Activated CD8-positive, alpha-beta T cell treated with anti-CD3 and anti-CD28 coated beads for 36 hours (primary cell): ENCODE results near the gene PKHD1. TPM values are rescaled to one million over a fixed set of nuclear protein-coding genes. Genes with fewer than 3 reads are reported as not detected.

Experiments
- ATAC-seq: fragments of 200-7000 bp; cut with Tn5 transposase; one replicate; pipeline ENCODE4 v1.10.0; 2021; ENCODE audit warnings: mild to moderate bottlenecking, moderate library complexity
- CTCF ChIA-PET: fragments of 350-600 bp; sonication (Branson Sonifier 250); formaldehyde crosslinking; loops from one replicate; lab custom pipeline; 2021; ENCODE audit warnings: antibody characterized with exemption; lab: Charles Lee
- POLR2A ChIA-PET: fragments of 350-600 bp; sonication (Branson Sonifier 250); formaldehyde crosslinking; loops from one replicate; lab custom pipeline; 2021; ENCODE audit warnings: antibody characterized with exemption; lab: Charles Lee
- DNase-seq: peaks from one replicate; pipeline ENCODE4 v3.0.0-alpha.2; 2020
- H3K27ac Mint-ChIP-seq: one replicate; pipeline ENCODE4 v1.8.0; 2021; ENCODE audit warnings: mild to moderate bottlenecking, mixed read lengths
- H3K27me3 Mint-ChIP-seq: one replicate; pipeline ENCODE4 v1.8.0; 2021; ENCODE audit warnings: mixed read lengths
- H3K36me3 Mint-ChIP-seq: one replicate; pipeline ENCODE4 v1.8.0; 2021; ENCODE audit warnings: low read depth, mixed read lengths
- H3K4me1 Mint-ChIP-seq: one replicate; pipeline ENCODE4 v1.8.0; 2021; ENCODE audit warnings: low read depth, mixed read lengths
- H3K4me3 Mint-ChIP-seq: one replicate; pipeline ENCODE4 v1.8.0; 2021; ENCODE audit warnings: mild to moderate bottlenecking, moderate library complexity, mixed read lengths
- H3K9me3 Mint-ChIP-seq: one replicate; pipeline ENCODE4 v1.8.0; 2021; ENCODE audit warnings: mixed read lengths
- intact Hi-C: fragments of 100-400 bp; cut with micrococcal nuclease; formaldehyde crosslinking; loops from one replicate; pipeline ENCODE4 v1.10.0; 2022
- total RNA-seq, 2 experiments: library from RNA; stranded (reverse); gene quantifications; one replicate each; pipeline ENCODE4 v1.2.3, GENCODE V29; 2021
- TF ChIP-seq, protein P1 (sequence below): fragments of 200-600 bp; IDR thresholded peaks from one replicate; pipeline ENCODE4 v1.8.0; 2022; ENCODE audit warnings: antibody characterized with exemption, mild to moderate bottlenecking

Gene PKHD1
- total RNA-seq, 2 experiments from 2014 or later, result not detected

DNA sequence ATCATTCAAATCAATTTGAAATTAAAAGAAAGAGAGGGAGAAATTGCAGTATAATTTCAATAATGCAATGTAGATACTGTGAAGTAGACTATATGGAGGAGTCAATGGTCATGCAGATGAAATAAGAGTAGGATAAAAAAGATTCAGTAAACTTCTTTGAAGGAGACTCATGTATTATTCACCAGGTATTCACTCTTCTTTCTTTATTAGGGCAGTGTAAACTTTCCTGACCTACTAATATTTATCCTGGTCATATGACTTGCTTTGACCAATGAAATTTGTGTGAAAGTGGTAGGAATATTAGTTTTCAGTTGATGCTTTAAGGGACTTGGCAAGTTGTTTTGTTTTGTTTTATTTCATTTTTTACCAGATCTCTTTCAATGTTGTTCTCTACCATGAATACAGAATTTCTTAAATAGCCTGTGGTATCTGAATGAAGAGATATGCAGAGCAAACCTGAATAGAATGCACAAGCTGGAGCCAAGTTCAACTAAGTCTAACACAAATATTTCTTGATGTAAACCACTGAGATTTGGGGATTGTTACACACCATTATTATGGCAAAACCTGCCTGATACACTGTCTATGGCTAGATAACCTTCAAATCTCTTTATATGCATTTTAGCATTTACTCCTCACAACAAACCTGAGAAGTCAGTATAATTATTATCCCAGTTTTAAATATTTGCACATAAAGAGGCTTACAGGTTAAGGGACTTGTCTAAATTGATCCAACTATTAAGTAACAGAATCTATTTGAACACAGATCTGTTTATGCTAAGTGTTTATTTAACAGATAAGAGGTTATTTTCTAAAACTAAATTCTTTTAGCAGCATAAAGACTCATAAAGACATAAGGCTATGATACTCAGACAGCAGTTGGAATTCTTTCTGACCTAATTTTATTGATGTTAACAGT, 311.2 kb downstream of the PKHD1 start:
- TF ChIP-seq, protein P1, sequence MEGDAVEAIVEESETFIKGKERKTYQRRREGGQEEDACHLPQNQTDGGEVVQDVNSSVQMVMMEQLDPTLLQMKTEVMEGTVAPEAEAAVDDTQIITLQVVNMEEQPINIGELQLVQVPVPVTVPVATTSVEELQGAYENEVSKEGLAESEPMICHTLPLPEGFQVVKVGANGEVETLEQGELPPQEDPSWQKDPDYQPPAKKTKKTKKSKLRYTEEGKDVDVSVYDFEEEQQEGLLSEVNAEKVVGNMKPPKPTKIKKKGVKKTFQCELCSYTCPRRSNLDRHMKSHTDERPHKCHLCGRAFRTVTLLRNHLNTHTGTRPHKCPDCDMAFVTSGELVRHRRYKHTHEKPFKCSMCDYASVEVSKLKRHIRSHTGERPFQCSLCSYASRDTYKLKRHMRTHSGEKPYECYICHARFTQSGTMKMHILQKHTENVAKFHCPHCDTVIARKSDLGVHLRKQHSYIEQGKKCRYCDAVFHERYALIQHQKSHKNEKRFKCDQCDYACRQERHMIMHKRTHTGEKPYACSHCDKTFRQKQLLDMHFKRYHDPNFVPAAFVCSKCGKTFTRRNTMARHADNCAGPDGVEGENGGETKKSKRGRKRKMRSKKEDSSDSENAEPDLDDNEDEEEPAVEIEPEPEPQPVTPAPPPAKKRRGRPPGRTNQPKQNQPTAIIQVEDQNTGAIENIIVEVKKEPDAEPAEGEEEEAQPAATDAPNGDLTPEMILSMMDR, result no peak
- ChIA-PET POLR2A (interaction anchor here (1.8 kb wide), 1 partner anchor 15 kb away, joined by 4 read pairs; no protein-coding TSS in a partner anchor), CTCF (no interaction called here)
- no peaks in the 10 kb centered on the region for H3K36me3 Mint-ChIP-seq
- H3K27ac Mint-ChIP-seq, result no peak overlapping the region
- H3K4me1 Mint-ChIP-seq, result no peaks in the 10 kb centered on the region
- H3K4me3 Mint-ChIP-seq, result no peak overlapping the region
- DNase-seq (no peak), ATAC-seq (no peak)
- H3K27me3 Mint-ChIP-seq, result no peaks in the 10 kb centered on the region
- H3K9me3 Mint-ChIP-seq, result no peaks in the 10 kb centered on the region
- intact Hi-C loops, result no loop called here

DNA sequence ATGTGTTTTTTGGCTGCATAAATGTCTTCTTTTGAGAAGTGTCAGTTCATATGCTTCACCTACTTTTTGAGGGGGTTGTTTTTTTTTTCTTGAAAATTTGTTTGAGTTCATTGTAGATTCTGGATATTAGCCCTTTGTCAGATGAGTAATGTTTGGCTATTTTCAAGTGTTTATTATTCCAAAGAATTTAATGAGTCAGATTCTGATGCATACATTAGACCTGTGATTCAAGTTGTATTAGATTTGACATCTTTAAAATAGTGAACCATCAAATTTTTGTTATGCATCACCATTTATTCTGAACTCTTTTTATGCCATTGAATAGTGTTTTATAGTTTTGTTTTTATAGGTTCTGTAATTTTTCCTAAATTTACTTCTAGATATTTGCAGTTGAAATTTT, 319.3 kb downstream of the PKHD1 start:
- TF ChIP-seq, protein P1, result no peak
- H3K4me3 Mint-ChIP-seq, result no peak overlapping the region
- peaks cover 8% of the 10 kb centered on the region for H3K9me3 Mint-ChIP-seq
- H3K36me3 Mint-ChIP-seq, result no peaks in the 10 kb centered on the region
- intact Hi-C loops, result no loop called here
- DNase-seq (no peak), ATAC-seq (no peak)
- CTCF ChIA-PET, result no interaction called here
- H3K4me1 Mint-ChIP-seq, result no peaks in the 10 kb centered on the region
- POLR2A ChIA-PET, result no interaction called here
- no peaks in the 10 kb centered on the region for H3K27me3 Mint-ChIP-seq
- no peak overlapping the region for H3K27ac Mint-ChIP-seq

DNA sequence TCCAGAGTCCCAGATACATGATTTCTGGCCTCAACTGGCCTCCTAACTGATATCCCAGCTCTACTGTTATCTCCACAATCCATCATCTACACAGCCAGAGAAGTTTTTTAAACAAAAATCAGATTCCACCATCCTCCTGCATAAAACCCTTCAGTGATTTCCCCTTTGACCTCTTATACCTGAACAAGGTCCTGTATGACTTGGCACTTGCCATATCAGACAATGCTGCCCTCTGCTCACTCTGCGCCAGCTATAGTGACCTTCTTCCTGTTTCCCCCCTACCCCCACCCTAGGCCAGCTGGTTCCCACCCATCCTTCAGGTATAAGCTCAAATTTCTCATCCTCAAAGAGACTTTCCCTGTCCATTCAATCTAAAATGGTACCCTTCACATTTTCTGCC, 322.2 kb downstream of the PKHD1 start:
- ChIA-PET POLR2A (no interaction called here), CTCF (no interaction called here)
- intact Hi-C loops, result no loop called here
- H3K36me3 Mint-ChIP-seq, result no peaks in the 10 kb centered on the region
- DNase-seq (no peak), ATAC-seq (no peak)
- H3K4me3 Mint-ChIP-seq, result no peak overlapping the region
- TF ChIP-seq, protein P1, result no peak
- H3K27me3 Mint-ChIP-seq, result no peaks in the 10 kb centered on the region
- H3K4me1 Mint-ChIP-seq, result no peaks in the 10 kb centered on the region
- peaks cover 8% of the 10 kb centered on the region for H3K9me3 Mint-ChIP-seq
- H3K27ac Mint-ChIP-seq, result no peak overlapping the region

DNA sequence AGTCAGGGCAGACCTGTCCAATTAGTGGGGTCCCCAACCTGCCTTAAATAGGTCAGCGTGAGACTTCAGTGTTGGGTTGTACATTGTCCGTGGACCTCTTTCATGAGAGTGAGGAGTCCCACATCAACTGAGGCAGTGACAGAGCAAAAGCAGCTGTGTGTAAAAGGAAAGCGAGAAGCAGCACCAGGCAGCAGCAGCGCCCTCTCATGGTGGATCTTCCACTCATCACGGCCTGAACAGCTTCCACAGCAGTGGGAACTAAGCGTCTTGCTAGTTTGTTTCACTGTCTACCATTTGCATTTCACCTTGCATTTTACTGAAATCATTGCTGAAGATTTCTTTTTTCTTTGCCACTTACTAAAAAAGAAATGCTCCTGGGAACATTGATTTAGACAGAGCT, 333.8 kb downstream of the PKHD1 start:
- CTCF ChIA-PET, result no interaction called here
- Mint-ChIP-seq H3K27ac (no peak overlapping the region), H3K27me3 (no peaks in the 10 kb centered on the region), H3K36me3 (no peaks in the 10 kb centered on the region), H3K4me3 (no peak overlapping the region), H3K9me3 (no peaks in the 10 kb centered on the region), H3K4me1 (no peaks in the 10 kb centered on the region)
- intact Hi-C loops, result no loop called here
- ATAC-seq (no peak), DNase-seq (peak; percentile 24)
- TF ChIP-seq, protein P1, result peak; percentile 36
- POLR2A ChIA-PET, result no interaction called here

DNA sequence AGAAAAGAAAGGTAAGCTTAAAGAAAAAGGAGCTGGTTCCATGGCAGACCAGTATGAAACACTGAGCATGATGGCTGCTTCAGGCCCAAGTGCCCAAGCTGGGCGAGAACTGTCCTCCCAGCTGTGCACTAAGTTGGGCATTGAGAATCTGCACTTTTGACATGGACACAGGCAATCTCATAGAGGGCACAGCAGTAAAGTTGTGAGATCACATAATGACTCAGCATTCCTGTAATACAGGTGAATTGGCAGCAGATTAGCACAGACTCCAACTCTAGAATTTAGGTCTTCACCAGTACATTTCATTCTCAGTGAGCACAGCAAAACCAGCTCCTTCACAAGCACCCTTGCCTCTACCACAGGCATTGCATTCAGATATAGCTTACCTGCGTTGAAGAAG, 343.4 kb downstream of the PKHD1 start:
- Mint-ChIP-seq H3K27ac (no peak overlapping the region), H3K9me3 (no peaks in the 10 kb centered on the region), H3K36me3 (no peaks in the 10 kb centered on the region), H3K4me3 (no peak overlapping the region), H3K4me1 (no peaks in the 10 kb centered on the region), H3K27me3 (no peaks in the 10 kb centered on the region)
- DNase-seq (no peak), ATAC-seq (no peak)
- ChIA-PET POLR2A (no interaction called here), CTCF (no interaction called here)
- TF ChIP-seq, protein P1, result no peak
- intact Hi-C loops, result no loop called here
